Lower leg skin (tissue), 4 donors: ENCODE results near the gene MDK. TPM values are rescaled to one million over a fixed set of nuclear protein-coding genes. Genes with fewer than 3 reads are reported as not detected.

ENCODE experiments used
- DNase-seq, 2 donors: peaks; one replicate each; pipeline ENCODE4 v3.0.0-alpha.2; 2019; ENCODE audit warnings: low spot score in 2 of 2
- H3K4me3 ChIP-seq: fragments of 200-600 bp; sonication (generic); 2 replicates; pipeline ENCODE4 v1.5.1; 2017; ENCODE audit warnings: mild to moderate bottlenecking, low read depth; ENCODE audit not compliant: poor library complexity, severe bottlenecking
- CTCF ChIP-seq, 3 donors: fragments of 450-650 bp; IDR thresholded peaks; one replicate each; pipeline ENCODE4 v1.5.1; 2016; ENCODE audit warnings: antibody characterized with exemption in 3 of 3, mild to moderate bottlenecking in 3 of 3, moderate library complexity in 2 of 3
- POLR2A ChIP-seq, 2 donors: fragments of 450-650 bp; IDR thresholded peaks; one replicate each; pipeline ENCODE4 v1.6.1; 2016 to 2017; ENCODE audit warnings: antibody characterized with exemption in 2 of 2, mild to moderate bottlenecking in 1 of 2, moderate library complexity in 1 of 2
- WGBS, 2 donors: methylation state at CpG; one replicate each; pipeline ENCODE4 v1.1.5; 2018; 5-methylcytosine and 5-hydroxymethylcytosine counted together
- intact Hi-C: fragments of 100-400 bp; cut with DNase I; formaldehyde crosslinking; loops from one replicate; pipeline ENCODE4 v1.15.0; 2023; ENCODE audit warnings: low total_unique reads
- total RNA-seq, 4 donors: library from RNA; depleted of rRNA; stranded (reverse); fragments of >200 nt; gene quantifications; one replicate each; pipeline ENCODE4 v1.1.0, GENCODE V29; 2016

MDK gene
- total RNA-seq, 4 donors from 2014 or later, result 6.0 to 19.4 (median 12.0) TPM

GRCh38 chr11:46335271-46335670 is 46.2 kb upstream of the MDK start:
- no peak for DNase-seq
- intact Hi-C loops, result no loop called here
- H3K4me3 ChIP-seq, result no peak overlapping the region
- 94 to 95% methylated on average over 6 of the region's 6 CpGs for WGBS, 2 donors
- TF ChIP-seq POLR2A (IDR thresholded peaks at IDR 0.05) (no peak), CTCF (IDR thresholded peaks at IDR 0.05) (no peak)

- WGBS, 2 donors, result 87 to 89% methylated on average over 11 of the region's 11 CpGs
- H3K4me3 ChIP-seq, result no peak overlapping the region
- no peak for TF ChIP-seq CTCF (IDR thresholded peaks at IDR 0.05)
- no peak for DNase-seq
- intact Hi-C loops, result no loop called here
Observed at GRCh38 chr11:46335890-46336562, 45.4 kb upstream of the MDK start.

GRCh38 chr11:46336563-46337180 is 44.8 kb upstream of the MDK start:
- no peak for TF ChIP-seq CTCF (IDR thresholded peaks at IDR 0.05)
- no peak for TF ChIP-seq POLR2A (IDR thresholded peaks at IDR 0.05)
- intact Hi-C loops, result no loop called here
- no peak overlapping the region for H3K4me3 ChIP-seq
- 90 to 91% methylated on average over 12 of the region's 12 CpGs for WGBS, 2 donors
- DNase-seq, result no peak

GRCh38 chr11:46337626-46338345 is 43.7 kb upstream of the MDK start:
- WGBS, 2 donors, result 84 to 92% methylated on average over 13 of the region's 13 CpGs
- intact Hi-C loops, result no loop called here
- H3K4me3 ChIP-seq, result no peak overlapping the region
- TF ChIP-seq POLR2A (IDR thresholded peaks at IDR 0.05), result no peak
- no peak for TF ChIP-seq CTCF (IDR thresholded peaks at IDR 0.05)
- DNase-seq, result no peak

- intact Hi-C loops, result no loop called here
- DNase-seq, result no peak
- no peak overlapping the region for H3K4me3 ChIP-seq
- TF ChIP-seq CTCF (IDR thresholded peaks at IDR 0.05), result no peak
- TF ChIP-seq POLR2A (IDR thresholded peaks at IDR 0.05), result no peak
- WGBS, 2 donors, result 24 to 31% methylated on average over 9 of the region's 9 CpGs
Observed at GRCh38 chr11:46338636-46338987, 42.9 kb upstream of the MDK start.
